Tibial nerve (tissue), 4 donors: ENCODE data around the gene DNASE1L1.

Experiments
- EP300 ChIP-seq, 2 donors: sonication (generic); formaldehyde crosslinking; IDR thresholded peaks; one replicate each; pipeline ENCODE4 v1.6.1; 2017; ENCODE audit warnings: antibody characterized with exemption in 2 of 2, mild to moderate bottlenecking in 1 of 2
- POLR2A ChIP-seq, 2 donors: fragments of 450-650 bp; IDR thresholded peaks; one replicate each; pipeline ENCODE4 v1.6.1; 2017; ENCODE audit warnings: antibody characterized with exemption in 2 of 2, mild to moderate bottlenecking in 2 of 2, moderate library complexity in 2 of 2
- TF ChIP-seq, protein P1 (sequence below), 5 experiments: fragments of 200-600 bp in 3 of 5; fragments of 450-650 bp in 2 of 5; sonication (generic) in 3 of 5; IDR thresholded peaks; one replicate each; pipeline ENCODE4 v1.5.1; 2016 to 2019; ENCODE audit warnings: antibody characterized with exemption in 5 of 5, mild to moderate bottlenecking in 3 of 5, moderate library complexity in 2 of 5

DNA sequence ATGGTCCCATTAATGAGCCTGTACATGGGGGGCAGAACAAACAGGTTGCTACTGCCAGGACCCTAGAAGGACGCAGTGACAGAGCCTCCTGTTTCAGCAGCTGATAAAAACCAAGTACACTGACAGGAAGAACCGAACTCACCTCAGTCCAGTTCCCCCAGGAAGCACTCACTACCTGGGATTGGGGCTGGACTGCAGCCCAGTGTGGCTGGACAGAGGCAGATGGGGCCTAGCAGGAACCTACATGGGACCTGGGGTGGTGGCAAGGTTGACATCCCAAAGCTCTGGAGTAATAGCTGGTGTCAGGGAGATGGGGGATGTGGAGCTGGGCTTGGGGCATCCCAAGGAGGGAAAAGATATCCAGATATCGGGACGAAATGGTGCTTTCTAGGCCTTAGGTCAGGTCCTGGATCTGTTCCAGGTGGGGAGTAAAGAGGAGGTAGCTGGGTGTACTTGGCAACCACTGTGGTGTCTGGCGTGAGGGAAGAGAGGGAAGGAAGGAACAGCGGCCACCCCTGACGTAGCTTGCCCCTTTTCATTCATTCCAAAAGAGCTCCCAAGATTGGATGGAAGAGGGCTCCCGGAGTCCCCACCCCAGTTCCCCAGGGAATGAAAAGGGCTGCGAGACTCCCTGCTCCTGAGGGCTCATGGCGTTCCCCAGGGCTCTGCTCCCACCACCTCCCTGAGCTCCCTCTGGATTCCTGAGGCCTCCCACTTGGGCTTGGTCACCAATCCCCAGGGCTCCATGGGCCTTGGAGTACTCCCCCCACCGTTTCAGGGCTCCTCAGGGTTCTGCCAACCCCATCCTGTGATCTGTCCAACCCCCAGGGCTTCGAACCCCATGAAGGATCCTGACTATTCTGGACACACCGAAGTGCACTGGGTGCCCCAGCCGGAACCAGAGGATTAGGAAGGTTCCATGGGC is 25.4 kb downstream of the DNASE1L1 start:
- TF ChIP-seq, protein P1, sequence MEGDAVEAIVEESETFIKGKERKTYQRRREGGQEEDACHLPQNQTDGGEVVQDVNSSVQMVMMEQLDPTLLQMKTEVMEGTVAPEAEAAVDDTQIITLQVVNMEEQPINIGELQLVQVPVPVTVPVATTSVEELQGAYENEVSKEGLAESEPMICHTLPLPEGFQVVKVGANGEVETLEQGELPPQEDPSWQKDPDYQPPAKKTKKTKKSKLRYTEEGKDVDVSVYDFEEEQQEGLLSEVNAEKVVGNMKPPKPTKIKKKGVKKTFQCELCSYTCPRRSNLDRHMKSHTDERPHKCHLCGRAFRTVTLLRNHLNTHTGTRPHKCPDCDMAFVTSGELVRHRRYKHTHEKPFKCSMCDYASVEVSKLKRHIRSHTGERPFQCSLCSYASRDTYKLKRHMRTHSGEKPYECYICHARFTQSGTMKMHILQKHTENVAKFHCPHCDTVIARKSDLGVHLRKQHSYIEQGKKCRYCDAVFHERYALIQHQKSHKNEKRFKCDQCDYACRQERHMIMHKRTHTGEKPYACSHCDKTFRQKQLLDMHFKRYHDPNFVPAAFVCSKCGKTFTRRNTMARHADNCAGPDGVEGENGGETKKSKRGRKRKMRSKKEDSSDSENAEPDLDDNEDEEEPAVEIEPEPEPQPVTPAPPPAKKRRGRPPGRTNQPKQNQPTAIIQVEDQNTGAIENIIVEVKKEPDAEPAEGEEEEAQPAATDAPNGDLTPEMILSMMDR (IDR thresholded peaks at IDR 0.05) = no peak
- no peak for TF ChIP-seq EP300 (IDR thresholded peaks at IDR 0.05)
- no peak for TF ChIP-seq POLR2A (IDR thresholded peaks at IDR 0.05)
